Dermis blood vessel endothelial cell (primary cell): Measurements from ENCODE around the gene SCNN1B. TPM values are rescaled to one million over a fixed set of nuclear protein-coding genes. Genes with fewer than 3 reads are reported as not detected.
"Not testable (repeated sequence)": the region's sequence is repeated elsewhere in the genome, so short reads cannot be mapped to it uniquely, and the experiment has no call there.

Experiments used
- DNase-seq: peaks from one replicate; pipeline ENCODE4 v3.0.0; 2010
- total RNA-seq: library from RNA; depleted of rRNA; stranded (reverse); fragments of >200 nt; gene quantifications from 2 replicates; pipeline ENCODE4 v1.2.3, GENCODE V29; 2014

SCNN1B gene
- total RNA-seq = 10.4 and 24.2 TPM in 2 replicates

- no peak for DNase-seq
Observed at GRCh38 chr16:23302045-23302956, at the start of gene SCNN1B. TSS of gene SCNN1B (plus strand) at chr16:23302302. CDS start at chr16:23348600, 46,298 bp downstream.

GRCh38 chr16:23252310-23252709 is 49.8 kb upstream of the SCNN1B start:
- DNase-seq = no peak

DNA sequence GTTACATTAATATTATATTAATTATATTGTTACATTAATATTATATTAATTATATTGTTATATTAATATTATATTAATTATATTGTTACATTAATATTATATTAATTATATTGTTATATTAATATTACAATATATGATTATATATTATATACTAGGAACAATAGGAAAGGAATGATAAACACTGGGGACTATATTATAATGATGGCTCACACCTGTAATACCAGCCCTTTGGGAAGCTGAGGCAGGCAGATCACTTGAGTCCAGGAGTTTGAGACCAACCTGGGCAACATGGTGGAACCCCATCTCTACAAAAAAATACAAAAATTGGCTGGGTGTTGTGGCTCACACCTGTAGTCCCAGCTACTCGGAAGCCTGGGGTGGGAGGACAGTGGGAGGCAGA is 48.5 kb upstream of the SCNN1B start:
- DNase-seq = not testable (repeated sequence)

DNA sequence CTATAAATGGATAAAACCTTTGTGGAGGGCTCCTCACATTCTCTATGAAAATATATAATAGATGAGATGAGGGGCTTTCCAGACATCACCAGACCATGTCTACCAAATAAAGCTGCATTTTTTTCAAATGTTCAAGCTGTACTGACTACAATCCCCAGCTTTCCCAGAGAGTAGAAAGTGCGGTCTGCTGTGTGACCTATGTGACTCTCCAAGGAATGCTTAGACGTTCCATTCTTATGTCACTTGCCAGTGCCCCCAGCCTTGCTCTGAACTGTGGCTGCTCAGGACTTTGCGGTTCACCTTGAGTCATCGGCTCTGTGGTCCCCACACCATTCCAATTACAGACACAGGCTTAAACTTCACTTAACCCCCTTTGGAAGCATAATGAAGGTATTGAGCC is 47.8 kb upstream of the SCNN1B start:
- DNase-seq = no peak

GRCh38 chr16:23255000-23255399 is 47.1 kb upstream of the SCNN1B start:
- no peak for DNase-seq

DNA sequence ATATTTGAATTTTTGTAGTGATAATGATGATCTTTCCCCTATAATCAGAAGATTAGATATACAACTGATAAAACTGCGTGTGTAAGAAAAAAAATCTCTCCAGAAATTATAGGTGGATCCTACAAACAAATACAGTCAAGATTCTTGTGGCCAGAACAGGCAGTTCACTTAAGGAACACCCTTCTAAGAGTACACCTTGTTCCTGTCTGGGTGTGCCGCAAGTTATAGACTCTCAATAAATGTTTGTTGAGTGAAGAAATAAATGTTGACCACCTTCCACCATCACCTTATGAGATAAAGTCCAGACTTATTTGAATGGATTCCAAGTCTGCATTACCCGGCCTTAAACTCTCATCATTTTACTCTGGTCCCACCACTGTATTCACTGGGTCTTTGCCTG is 45.7 kb upstream of the SCNN1B start:
- DNase-seq = no peak

GRCh38 chr16:23257682-23258081 is 44.4 kb upstream of the SCNN1B start:
- DNase-seq = no peak

- DNase-seq = no peak
Observed at GRCh38 chr16:23258919-23259237, 43.2 kb upstream of the SCNN1B start.

GRCh38 chr16:23267647-23268046 is 34.5 kb upstream of the SCNN1B start:
- no peak for DNase-seq

GRCh38 chr16:23268561-23268960 is 33.5 kb upstream of the SCNN1B start:
- DNase-seq = no peak

- DNase-seq = no peak
Observed at GRCh38 chr16:23269248-23269953, 32.7 kb upstream of the SCNN1B start.

- no peak for DNase-seq
Observed at GRCh38 chr16:23270654-23271053, 31.4 kb upstream of the SCNN1B start.

- no peak for DNase-seq
Observed at GRCh38 chr16:23274968-23275367, 27.1 kb upstream of the SCNN1B start.

DNA sequence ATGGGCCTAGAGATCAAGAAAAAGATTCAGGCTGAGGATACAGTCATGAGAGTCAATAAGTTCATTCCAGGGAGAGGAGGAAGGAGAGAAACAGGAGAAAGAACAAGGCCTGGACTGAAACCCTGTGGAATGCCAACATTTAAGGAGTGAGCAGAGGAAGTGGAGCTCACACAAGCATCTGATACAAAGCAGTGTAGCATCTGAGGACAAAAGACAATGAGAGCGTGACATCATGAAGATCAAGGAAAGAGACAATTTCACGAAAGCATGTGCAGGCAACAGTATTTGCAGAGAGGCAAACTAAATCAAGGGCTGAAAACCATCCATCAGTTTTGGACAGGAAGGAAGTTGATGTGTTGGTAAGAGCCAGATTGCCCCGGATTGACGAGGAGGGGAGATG is 25.3 kb upstream of the SCNN1B start:
- DNase-seq = no peak

DNA sequence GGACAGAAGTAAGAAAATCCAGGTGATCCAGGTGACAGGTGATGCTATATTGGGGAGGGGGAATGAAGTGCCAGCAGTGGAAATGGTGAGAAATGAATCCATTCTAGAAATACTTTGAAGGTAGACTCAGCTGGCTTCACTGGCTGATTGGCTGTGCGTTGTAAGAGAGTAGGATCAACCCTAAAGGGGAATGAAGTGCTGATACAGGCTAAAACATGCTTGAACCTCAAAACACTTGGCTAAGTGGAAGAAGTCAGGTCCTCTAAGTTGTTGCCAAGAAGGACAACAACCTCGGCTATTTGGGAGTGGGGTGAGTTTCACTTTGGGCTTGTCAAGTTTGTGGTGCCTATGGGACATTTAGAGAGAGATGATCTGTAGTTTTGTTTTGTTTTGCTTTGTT is 24.1 kb upstream of the SCNN1B start:
- DNase-seq = no peak

DNA sequence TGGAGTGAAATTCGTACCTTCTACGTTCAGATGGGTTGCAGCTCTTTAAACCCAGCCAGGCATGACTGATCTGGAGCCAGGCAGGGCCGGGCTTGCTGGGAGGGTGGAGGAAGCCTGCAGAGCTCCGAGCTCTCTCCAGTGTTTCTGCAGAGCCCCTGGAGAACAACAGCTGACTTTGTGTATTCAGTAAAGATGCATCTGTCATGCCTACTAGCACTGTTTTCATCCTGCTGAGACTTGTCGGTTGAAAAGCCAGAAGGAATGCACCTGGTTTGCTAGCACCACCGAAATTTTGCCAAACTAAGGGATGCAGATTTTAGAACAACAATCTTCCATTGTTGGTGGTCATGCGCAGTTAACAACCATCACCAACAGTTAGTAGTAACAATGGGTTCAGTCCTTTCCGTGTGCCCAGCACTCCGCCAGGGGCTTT is 22.4 kb upstream of the SCNN1B start:
- no peak for DNase-seq

DNA sequence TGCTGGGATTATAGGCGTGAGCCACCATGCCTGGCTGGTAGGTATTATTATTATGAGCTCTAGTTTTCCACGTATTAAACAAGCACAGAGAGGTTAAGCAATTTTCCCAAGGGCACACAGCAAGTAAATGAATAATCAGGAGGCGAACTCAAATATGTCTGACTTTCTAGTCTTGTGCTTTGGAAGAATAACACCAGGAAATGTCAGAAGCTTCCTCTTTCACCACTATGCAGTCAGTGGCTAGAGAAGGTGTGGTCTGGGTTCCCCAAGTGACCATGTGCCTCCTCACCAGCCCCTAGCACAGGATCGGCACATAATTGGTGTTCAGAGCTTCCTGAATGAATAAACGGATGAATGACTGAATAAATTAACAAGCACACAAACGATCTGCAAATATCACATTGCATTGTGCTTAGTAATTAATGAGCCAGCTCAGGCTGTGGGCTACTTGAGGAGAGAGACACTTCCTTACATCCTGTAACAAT is 21.6 kb upstream of the SCNN1B start:
- DNase-seq = no peak

GRCh38 chr16:23282568-23282967 is 19.5 kb upstream of the SCNN1B start:
- DNase-seq = no peak

DNA sequence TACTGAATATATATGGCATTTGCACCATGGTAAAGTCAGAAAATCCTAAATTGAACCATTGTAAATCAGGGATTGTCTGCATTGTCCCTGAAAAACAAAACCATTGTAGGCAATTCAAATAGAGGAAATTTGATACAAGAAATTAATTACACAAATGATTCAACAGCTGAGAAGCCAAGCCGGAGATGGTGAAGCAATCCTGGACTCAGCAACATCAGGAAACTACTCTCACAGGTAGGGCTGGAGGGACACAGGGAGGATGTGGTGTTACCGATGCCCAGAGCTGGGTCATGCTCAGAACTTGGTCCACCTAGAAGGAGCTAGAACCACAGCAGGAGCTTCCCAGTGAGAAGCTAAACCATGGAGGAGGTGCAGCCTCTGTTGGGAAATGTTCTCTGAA is 18.5 kb upstream of the SCNN1B start:
- no peak for DNase-seq

GRCh38 chr16:23284584-23284983 is 17.5 kb upstream of the SCNN1B start:
- DNase-seq = no peak

DNA sequence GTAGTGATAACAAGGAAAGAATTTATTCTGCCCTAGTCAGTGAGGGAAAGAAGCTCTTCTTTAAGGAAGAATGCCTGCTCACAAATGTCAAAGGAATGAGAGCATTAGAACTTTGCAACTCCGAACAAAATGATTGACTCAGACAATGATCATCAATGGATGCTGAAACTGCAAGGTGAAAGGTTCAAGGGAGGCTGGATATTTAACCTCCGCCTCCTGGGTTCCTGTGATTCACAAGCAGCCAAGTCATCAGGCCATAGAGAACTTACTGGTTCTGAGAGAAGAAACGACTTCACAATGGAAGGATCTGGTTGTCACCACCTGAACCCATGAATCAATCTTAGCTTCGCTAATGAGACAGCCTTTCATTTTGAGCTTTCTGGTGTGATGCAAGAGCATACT is 16.0 kb upstream of the SCNN1B start:
- no peak for DNase-seq

GRCh38 chr16:23288209-23288608 is 13.9 kb upstream of the SCNN1B start:
- DNase-seq = no peak

GRCh38 chr16:23288726-23289512 is 13.2 kb upstream of the SCNN1B start:
- DNase-seq = no peak
